Hematopoietic multipotent progenitor cell treated with erythropoietin and hydrocortisone succinate and interleukin-3 and kit ligand, for 8 days (in vitro differentiated cells): Measurements from ENCODE around the gene SLC2A1.

Source experiments
- DNase-seq: peaks from one replicate; pipeline ENCODE4 v3.0.0-alpha.2; 2015

The SLC2A1 gene

GRCh38 chr1:42960122-42960390 is 1.4 kb upstream of the SLC2A1 start:
- DNase-seq: peak; percentile 47

GRCh38 chr1:42957880-42958487 is 684 bp downstream of the SLC2A1 start:
- peak; percentile 60 for DNase-seq

DNA sequence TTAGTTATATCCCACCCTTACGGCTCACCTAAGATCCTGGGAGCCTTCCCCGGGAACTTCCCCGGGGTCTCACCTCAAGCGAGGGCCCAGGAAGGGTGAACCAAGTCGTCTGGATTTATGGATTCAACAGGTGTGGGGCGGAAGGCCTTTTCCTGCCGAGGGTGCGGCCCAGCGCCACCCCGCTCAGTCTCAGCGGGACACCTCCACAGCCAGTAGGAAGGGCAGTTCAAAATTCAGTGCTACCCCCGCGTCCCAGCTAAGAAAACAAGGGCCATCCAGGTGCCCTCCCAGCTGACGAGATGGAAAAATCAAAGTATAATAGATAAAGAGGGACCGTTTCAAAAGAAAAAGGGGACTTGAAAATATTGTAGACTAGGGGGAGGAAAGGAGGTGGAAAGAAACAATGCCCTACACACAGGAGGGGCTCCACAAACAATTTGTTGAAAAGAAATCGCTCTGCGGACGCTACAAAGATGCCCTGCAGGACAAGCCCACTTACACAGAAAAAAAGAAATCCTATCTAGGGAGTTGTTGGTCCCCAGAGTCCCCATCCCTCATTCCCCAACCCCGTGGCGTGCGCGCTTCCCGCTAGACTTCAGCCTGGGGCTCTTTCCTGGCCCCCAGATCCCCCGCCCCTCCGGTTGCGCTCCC is 1.3 kb downstream of the SLC2A1 start:
- DNase-seq: no peak

DNA sequence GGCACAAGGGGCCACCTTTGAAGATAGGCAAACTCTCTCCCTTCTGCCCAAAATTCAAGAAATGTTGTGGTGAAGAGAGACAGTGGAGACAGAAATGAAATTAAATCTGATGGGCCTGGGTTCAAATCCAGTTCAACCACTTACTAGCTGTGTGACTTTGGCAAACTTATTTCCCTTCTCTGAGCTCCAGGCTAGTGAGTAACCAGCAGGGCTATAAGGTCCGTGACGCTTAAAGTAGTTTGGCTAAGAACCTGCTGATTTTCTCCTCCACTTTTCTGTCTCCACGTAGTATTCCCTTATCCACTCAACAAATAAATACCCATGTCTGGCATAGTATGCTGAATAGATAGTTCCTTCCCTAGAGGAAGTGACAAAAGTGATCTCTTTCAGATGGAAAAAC is 1.9 kb downstream of the SLC2A1 start:
- no peak for DNase-seq

- no peak for DNase-seq
Measured at GRCh38 chr1:42955311-42956063, 3.2 kb downstream of the SLC2A1 start.

DNA sequence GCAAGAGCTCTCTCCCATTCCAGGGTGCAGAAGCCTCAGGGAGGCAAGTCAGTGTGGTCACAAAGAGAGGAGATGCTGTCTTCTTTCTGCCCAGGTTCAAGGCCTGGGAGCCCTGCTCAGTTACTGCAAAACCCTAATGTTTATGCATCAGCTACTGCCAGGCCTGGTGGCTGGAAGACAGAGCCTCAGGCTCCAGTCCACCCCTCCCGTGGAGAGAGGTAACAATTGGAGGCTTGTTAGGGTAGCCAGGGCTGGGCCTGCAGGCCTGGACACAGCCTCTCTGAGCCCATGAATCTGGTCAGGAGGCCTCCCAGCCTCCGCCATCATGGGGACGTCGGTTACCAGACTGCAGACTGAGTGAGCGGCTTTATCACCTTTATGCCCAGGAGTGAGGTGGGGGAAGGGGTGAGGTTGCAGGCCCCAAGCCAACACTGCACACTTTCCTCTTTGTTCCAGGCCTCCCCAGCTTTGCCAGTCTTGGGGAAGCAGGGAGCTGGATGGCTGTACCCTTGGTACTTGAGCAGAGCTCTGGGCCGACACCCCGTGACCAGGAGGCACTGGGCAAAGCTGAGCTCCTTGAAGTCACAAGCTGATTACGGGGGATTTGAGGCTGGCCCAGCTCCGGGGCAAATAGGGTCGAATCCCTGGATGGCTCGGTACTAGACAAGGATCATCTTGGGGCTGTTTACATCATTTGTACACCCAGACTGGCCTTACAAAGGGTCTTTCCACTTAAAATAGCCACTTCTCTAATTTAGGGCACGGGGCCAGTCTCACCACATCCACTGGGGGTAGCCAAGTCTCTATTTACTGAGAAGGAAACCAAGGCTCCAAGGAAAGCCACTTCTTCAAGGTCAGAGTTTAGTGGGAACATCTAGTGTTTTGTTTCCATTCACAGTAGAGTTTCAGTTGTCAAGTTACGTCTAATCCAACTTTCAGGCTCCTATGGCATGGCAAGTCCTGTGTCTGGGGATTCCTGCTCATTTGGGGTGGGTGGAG is 5.2 kb downstream of the SLC2A1 start:
- no peak for DNase-seq

GRCh38 chr1:42952303-42953001 is 6.2 kb downstream of the SLC2A1 start:
- peak; percentile 88 for DNase-seq

- DNase-seq: no peak
Measured at GRCh38 chr1:42951588-42951987, 7.1 kb downstream of the SLC2A1 start.

DNA sequence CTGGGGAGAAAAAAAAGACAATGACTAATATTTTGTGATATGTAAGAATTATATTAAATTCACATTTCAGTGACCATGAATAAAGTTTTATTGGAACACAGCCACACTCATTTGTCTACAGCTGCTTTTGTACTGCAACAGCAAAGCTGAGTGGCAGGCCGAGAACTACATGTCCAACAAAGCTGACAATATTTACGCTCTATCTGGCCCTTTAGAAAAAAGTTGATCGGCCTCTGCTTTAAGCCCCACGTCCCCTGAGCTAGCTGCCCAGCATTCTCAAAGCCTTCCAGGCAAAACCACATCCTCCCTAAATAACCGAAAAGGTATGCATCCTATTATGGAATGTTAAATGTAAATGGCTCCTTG is 8.6 kb downstream of the SLC2A1 start:
- no peak for DNase-seq

DNA sequence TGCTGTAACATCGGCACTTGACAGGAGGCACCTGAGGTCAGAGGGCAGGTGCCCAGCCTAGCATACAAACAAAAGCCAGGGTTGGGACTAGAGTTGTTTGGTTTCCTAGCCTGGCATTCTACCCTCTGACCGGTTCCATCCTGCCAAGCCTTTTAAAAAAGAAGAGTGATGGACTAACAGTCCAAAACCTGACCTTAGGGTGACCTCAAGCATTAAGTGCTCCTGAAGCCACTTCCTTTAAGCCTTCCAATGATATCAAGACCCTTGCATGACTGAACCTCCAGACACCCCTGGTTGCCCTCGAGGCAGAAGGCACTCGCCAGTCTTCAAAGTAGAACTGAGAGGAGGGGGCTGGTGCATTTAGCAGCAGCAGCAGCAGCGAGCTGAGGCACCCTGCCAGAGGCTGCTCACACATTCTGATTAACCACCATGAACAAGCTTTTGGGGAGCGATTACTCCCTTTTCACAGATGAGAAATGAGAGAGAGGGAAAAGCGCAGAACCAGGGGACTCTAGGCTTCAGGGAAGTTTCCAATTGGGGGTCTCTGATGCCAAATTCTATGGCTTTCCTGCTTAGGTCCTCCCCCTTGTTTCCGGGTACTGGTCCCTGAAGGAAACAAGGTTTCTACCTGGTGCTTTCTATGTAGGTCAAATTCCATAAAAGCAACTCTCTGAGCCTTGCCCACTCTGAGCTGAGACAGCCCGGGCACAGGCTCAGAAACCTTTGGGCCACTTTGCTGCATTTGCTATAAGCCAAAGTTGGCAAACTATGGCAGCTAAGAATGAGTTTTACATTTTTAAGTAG is 9.2 kb downstream of the SLC2A1 start:
- peak; percentile 94 for DNase-seq

GRCh38 chr1:42947965-42948732 is 10.5 kb downstream of the SLC2A1 start:
- no peak for DNase-seq

- no peak for DNase-seq
Measured at GRCh38 chr1:42947117-42947516, 11.6 kb downstream of the SLC2A1 start.

- no peak for DNase-seq
Measured at GRCh38 chr1:42946120-42946898, 12.4 kb downstream of the SLC2A1 start.

GRCh38 chr1:42945164-42945563 is 13.5 kb downstream of the SLC2A1 start:
- no peak for DNase-seq

GRCh38 chr1:42944246-42944928 is 14.3 kb downstream of the SLC2A1 start:
- DNase-seq: peak; percentile 79

- DNase-seq: no peak
Measured at GRCh38 chr1:42943728-42944127, 14.9 kb downstream of the SLC2A1 start.

- DNase-seq: peak; percentile 84
Measured at GRCh38 chr1:42943166-42943565, 15.5 kb downstream of the SLC2A1 start.

DNA sequence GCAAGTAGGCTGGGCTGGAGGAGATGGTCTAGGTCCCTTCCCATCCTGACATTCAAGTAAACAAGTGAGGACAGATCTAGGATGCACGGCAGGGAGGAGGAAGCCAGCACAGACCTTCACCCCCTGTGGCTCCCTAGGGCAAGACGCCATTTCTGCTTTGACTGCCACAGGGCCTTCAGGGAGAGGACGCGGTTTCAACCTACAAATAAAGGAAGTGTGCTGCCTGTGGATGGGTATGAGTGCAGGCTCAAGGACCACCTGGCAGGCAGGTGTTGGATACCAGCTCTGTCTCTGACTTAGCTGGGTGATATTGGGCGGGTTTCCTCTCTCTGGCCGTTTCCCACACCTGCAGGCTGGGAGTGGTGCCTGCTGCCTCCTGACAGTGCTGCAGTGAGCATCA is 16.2 kb downstream of the SLC2A1 start:
- no peak for DNase-seq

DNA sequence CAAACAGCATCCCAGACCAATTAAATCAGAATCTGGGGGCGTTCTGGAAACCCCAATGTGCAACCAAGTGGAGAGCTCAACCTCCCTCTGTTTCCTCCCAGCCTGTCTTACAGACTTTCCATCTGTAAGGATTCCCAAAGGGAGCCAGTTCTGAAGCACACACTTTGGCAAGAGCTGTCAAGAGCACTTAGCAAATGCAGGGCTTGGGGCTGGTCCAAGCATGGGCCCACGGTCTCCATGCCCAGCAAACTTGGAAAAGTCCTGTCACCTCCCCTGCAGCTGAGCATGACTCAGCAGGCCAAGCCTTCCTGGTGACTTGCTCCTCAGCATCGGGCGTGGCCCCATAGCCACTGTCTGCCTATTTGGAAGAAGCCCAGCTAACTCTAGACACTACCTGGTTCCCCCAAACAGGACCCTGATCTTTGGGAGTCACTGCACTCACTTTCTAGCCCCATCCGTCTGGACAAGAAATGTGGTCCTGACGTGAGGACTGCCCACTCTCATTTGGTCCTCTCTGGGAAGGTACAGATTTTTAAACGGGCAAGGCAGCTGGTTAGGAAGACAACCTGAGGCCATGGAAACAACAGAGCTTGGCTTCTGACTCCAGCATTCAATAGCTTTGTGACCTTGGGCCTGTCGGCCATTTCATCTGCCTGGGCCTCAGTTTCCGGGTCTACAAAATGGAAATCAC is 16.9 kb downstream of the SLC2A1 start:
- DNase-seq: peak; percentile 83
